ENCODE data around the gene PGBD4. TPM values are rescaled to one million over a fixed set of nuclear protein-coding genes. Genes with fewer than 3 reads are reported as not detected.

Gene PGBD4
- total and polyA plus RNA-seq, 2 of the 13 experiments (the other 11 are each of a cell fraction or from before 2014, with no cell fraction given) = 1.4 to 1.7 TPM

GRCh38 chr15:34101366-34102174, at the start of gene PGBD4, which contains the start of gene EMC7 (continued):
- 0 out of 2 replicates have a peak, but pooled peaks have one; percentile 7 for TF ChIP-seq PRDM15 (CRISPR knock-in tag; IDR thresholded peaks at IDR 0.05)
- TF ChIP-seq REL (CRISPR knock-in tag; conservative IDR thresholded peaks at IDR 0.05) = no peak
- TF ChIP-seq E2F2 (CRISPR knock-in tag; IDR thresholded peaks at IDR 0.05; ENCODE audit: borderline replicate concordance) = no peak
- peak; percentile 98 for TF ChIP-seq POLR2G (IDR thresholded peaks at IDR 0.05; ENCODE audit: low read depth, low read length)
- TF ChIP-seq ZNF784 (CRISPR knock-in tag; IDR thresholded peaks at IDR 0.05; ENCODE audit: borderline replicate concordance) = peak; percentile 71; the same call in 1 of the 2 replicates
- TF ChIP-seq FOXA3 (CRISPR knock-in tag; IDR thresholded peaks at IDR 0.05) = peak; percentile 37; the same call in 1 of the 2 replicates
- TF ChIP-seq HNF4A (CRISPR knock-in tag; IDR thresholded peaks at IDR 0.05) = no peak
- TF ChIP-seq ZNF607 (CRISPR knock-in tag; IDR thresholded peaks at IDR 0.05; ENCODE audit: borderline replicate concordance) = no peak
- peak; percentile 98 for TF ChIP-seq GABPB1 (CRISPR knock-in tag; IDR thresholded peaks at IDR 0.05)
- TF ChIP-seq ZNF883 (CRISPR knock-in tag; IDR thresholded peaks at IDR 0.05; ENCODE audit: not compliant biosample characterization) = no peak
- TF ChIP-seq AHDC1 (CRISPR knock-in tag; IDR thresholded peaks at IDR 0.05; ENCODE audit: borderline replicate concordance) = no peak
- TF ChIP-seq MNT (IDR thresholded peaks at IDR 0.05) = peak; percentile 49; the same call in 1 of the 2 replicates

All from HepG2 (cell line).